Measurements from ENCODE around the gene SYCE3.

GRCh38 chr22:50607659-50608020 is 44.9 kb upstream of the SYCE3 start:
- no peak for TF ChIP-seq POLR2A (IDR thresholded peaks at IDR 0.05; ENCODE audit: low read depth, low read length)
- no peak for TF ChIP-seq POLR2AphosphoS5 (IDR thresholded peaks at IDR 0.05; ENCODE audit: low read depth, low read length)
